DMS114 treated with DMSO at 0.1 percent for 48 hours (cell line): ENCODE data around the gene OR2G3.

Experiments used
- DNase-seq: peaks from one replicate; lab custom pipeline; 2025; ENCODE audit not compliant: unreplicated experiment; lab: John Stamatoyannopoulos, UW

The OR2G3 gene

DNA sequence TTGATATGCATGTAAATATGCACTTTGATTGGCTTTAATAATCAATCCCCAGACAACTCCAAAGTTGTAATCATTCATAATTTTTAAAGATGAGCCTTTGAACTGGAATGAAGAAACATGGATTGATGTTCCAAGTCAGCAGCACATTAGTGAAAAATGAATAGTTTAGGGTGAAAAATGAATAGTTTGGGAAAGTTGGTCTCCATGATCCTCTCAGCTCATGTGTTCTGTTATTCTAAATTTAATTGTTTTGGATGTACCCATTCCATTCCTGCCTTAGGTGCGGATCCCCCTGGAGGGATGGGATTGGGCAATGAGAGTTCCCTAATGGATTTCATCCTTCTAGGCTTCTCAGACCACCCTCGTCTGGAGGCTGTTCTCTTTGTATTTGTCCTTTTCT is at the start of gene OR2G3:
Gene OR2G3 (plus strand): TSS at position 301 of the 400 bp plus-strand sequence. CDS start 0 bp downstream, at position 301.
- no peak for DNase-seq

- no peak for DNase-seq
Measured at GRCh38 chr1:247557926-247558674, 47.3 kb upstream of the OR2G3 start.

- no peak for DNase-seq
Measured at GRCh38 chr1:247561711-247562110, 43.7 kb upstream of the OR2G3 start.

GRCh38 chr1:247562198-247562597 is 43.2 kb upstream of the OR2G3 start:
- no peak for DNase-seq

DNA sequence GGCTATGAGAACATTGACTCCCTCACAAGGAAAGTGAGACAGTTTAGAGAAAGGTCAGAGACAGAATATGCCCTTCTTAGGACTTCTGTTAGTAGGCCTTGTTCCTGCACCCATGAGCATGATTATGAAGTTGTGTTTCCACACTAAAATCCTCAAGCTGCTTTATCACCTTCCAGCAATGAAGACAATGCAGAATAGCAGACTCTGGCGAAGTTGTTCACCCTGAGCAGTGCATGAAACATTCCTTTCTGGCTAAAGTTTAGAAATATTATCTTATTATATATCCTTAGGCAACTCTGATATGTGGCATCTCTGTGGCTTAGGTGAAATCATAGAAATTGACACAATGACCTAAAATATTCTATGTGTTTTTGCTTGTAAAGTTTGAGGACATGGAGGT is 31.1 kb upstream of the OR2G3 start:
- DNase-seq, result no peak

DNA sequence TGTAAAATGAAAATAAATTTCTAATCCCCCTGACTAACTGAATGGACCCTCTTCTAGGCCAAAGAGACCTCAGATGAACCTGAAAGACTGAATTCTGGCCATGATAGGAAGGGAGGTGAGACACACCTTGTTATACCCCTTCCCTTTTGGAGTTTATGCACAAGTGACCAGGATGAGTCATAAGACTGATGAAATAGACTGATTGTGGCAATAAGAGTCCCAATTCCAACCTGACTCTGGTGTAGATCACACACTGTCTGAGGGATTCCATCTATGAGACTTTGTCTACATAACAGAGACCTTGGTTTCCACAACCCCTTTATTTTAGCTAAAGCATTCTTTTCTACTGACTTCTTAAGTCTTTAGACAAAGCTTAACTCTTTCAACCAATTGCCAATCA is 30.7 kb upstream of the OR2G3 start:
- DNase-seq, result no peak

DNA sequence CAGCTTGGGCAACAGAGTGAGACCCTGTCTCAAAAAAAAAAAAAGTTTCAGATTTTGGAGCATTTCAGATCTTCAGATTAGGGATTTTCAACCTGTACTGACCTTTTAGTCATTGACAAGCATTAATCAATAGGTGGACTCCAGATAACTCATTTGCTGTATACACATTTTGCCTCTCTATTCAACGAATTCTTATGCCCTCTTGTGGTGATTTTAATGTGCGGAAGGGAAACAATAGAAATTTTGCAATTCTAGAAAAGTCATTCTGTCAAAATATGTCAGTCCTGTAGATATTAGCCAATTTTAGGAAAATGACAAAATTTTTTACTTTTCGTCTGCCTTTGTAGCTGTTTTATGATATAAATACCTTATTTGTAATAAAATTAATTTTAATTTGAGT is 28.9 kb upstream of the OR2G3 start:
- peak; percentile 39 for DNase-seq

DNA sequence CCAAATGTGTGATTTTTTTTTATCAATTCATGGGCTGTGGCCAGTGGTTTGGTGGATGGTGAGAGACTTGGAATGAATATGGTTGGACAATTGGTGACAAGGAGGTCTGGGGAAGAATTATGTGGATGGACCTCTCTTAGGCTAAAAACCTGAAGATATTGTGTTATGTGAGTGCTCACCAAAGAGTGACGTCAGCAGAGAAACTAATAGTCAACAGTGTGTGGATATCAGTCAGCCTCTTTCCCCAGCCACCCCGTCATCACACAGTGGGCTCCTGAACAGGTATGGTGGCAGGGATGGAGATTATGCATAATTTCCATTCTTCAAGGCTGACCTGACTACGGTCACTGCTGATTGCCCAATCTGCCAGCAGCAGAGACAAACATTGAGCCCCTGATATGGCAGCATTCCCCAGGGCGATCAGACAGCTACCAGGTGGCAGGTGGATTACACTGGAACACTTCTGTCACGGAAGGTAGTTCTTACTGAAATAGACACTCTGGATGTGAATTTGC is 26.4 kb upstream of the OR2G3 start:
- DNase-seq, result no peak

GRCh38 chr1:247588060-247588459 is 17.3 kb upstream of the OR2G3 start, which contains the start of gene OR2G2:
TSS of gene OR2G2 (plus strand) at chr1:247588360. CDS start at chr1:247588360, 0 bp downstream.
- DNase-seq, result no peak

DNA sequence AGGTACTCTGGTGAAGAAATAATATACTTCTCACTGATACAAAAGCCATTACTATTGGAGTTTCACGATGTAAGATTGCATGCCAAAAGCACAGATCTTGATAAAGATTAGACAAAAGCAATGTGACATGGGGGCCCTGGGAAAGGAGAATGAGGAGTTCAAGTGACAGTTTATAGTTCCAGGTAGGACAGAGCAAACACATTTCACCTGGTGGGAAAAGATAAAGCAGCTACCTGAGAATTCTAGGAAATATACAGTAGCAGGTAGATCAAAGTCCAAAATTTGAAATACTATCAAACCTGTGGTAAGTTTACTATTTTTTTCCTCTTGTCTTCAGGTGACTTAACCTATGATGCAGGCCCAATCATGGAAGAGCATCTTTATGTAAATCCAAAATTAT is 8.0 kb downstream of the OR2G3 start:
- DNase-seq, result no peak

GRCh38 chr1:247614625-247615024 is 9.2 kb downstream of the OR2G3 start:
- DNase-seq, result no peak

- no peak for DNase-seq
Measured at GRCh38 chr1:247627951-247628350, 22.6 kb downstream of the OR2G3 start.

DNA sequence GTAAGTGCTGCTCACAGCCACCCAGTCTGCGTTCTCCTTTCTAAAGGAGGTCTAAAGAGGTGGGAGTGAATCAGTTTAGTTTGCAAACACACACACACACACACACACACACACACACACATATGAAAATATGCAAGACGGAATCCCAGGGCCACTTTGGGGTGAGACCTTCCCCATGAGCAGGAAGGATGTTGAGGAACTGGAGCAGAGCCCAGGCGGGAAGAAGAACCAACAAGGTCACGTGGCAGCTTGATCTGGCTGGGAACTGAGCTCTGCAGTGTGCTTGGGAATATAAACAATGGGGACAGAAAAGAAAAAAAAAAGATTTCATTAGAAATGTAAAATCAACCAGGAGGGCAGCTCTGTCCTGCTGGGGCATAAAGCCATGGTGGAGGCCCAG is 32.6 kb downstream of the OR2G3 start:
- DNase-seq, result no peak

DNA sequence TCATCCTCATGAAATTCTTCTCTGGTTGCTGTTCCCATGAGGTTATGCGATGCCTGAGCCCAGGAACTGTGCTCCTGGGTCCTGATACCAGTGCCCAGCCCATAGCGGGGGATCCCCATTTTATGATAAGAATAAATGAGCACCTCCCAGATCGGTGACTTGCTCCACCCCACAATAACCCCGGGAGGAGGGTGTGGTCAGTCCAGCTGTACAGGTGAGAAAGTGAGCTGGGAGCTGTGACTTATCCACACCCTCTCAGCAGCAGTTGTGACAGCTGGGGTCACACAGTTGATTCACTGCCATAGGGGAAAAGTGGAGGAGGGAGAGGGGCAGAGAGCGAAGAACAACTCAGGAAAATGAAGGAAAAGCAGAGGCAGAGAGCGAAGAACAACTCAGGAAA is 33.4 kb downstream of the OR2G3 start:
- DNase-seq, result no peak

DNA sequence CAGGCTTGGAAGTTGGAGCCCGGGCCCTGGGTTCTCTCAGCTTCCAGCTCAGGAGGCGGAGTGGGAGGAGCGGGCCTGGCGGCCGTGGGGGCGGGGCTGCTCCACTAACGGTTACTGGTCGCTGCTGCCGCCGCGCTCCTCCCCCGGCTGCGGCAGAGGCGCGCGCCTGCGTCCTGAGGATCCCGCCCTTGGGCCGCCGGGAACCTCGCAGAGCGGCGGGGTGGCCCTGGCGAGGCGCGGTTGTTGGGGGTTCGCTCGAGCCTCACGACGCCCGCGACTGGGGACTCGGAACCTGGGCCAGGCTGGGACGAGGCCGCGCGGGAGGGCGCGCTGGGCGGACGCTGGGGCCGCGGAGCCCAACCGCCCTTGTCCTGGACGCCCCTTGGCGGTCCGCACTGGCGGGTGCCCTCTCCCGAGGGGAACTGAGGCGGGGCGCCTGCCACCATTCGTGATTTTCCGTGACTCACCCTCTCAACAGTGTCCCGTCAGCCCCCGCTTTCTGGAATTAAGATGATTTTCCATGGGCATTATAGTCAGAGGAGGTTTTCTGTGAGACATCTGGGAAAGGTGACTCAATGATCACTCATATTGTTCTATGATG is 34.1 kb downstream of the OR2G3 start:
- DNase-seq, result peak; percentile 63

DNA sequence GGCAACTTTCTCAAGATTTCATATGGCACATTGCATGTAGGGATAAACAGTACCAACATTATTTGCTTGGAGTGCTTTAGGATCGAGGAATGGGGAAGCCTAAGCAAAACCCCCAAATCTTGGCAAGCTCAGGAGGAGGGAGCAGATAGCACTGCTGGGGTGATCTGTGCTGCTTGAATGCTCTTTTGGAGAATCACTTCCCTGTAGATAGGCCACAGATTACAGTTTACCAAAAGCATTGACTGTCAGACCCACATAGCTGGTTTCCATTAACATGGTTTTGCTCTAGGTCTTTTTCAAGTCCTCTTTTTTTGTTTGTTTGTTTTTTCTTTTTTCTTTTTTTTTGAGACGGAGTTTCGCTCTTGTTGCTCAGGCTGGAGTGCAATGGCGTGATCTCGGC is 37.4 kb downstream of the OR2G3 start:
- no peak for DNase-seq

DNA sequence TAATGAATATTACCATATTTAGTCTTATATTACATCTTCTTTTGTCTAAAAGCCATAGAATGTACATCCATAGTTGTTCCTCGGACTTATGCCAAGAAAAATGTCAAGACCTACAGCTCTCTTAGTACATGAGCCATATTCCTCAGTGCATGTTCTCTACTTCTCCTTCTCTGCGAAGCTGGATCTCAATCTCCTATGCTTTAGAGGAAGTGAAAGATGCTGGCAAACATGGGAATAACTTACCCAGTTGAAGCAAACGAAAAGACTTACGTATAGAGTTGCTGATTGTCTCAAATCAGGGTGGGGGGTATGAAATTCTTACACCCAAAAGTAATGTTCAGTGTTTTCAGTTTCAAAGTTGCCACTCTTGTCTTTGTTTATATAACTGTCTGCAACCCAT is 41.5 kb downstream of the OR2G3 start:
- no peak for DNase-seq

DNA sequence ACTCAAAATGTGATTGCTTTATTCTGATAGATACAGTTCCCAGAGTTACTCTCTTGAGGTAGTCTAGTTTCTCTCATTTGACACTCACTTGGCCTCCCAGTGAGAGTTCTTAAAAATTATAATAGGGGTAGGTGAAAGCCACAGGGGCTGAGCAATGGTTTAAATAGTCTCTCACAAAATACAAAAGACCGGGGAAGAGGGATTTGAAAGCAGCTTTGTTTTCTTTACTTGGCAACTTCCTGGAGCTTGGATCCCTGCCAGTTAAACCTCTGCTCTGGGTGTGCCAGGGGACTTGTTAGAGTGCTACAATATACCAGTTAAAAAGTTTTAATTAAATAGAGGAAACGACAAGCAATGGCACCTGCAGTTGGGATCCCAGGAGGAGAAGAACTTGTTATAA is 42.5 kb downstream of the OR2G3 start:
- DNase-seq, result no peak

DNA sequence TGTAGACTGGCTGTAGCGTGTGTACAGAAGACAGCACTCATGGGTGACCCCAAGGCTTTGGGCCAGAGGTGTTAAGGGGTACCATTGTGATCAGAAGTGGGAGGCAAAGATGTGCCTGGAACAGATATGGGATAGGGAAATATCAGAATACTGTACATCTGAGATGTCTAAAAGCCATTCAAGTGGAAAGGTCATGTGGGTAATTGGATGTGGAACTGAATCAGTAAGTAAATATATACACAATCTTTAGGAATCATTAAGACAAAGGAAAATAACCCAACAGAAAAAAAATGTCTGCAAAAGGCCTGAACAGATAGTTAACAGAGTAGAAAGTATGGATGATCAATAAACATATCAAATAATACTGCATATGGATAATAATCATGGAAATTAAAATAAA is 47.7 kb downstream of the OR2G3 start:
- no peak for DNase-seq
